A549 treated with ZK216348 at 1 μM for 4 hours (cell line): Measurements from ENCODE around the gene EMC10. TPM values are rescaled to one million over a fixed set of nuclear protein-coding genes. Genes with fewer than 3 reads are reported as not detected.

ENCODE experiments used
- total RNA-seq: library from RNA; stranded (reverse); fragments of 200-300 nt; extraction: Qiagen RNA extraction; gene quantifications from 5 replicates; pipeline ENCODE4 v1.2.3, GENCODE V29; 2022; ENCODE audit warnings: low read depth

The EMC10 gene
- total RNA-seq, result 79.6 to 159 TPM (median 151 TPM) in 5 replicates

GRCh38 chr19:50476224-50476906 is at the start of gene EMC10, which contains the start of gene GARIN5A:
Gene EMC10 (plus strand): TSS chr19:50476507. CDS start chr19:50476545, 38 bp downstream.
Gene GARIN5A (minus strand): TSS chr19:50476848. CDS start chr19:50476388, 460 bp downstream.

GRCh38 chr19:50432221-50433028 is 43.9 kb upstream of the EMC10 start, which contains the start of gene MYBPC2:
Gene MYBPC2 (plus strand): TSS chr19:50432892. CDS start chr19:50432954, 62 bp downstream.

GRCh38 chr19:50511069-50511822 is 34.9 kb downstream of the EMC10 start, which contains the start of gene JOSD2:
Gene JOSD2 (minus strand): TSS chr19:50511191. CDS start chr19:50510431, 760 bp downstream.

GRCh38 chr19:50513746-50514345 is 37.5 kb downstream of the EMC10 start, which contains the start of gene ASPDH:
Gene ASPDH (minus strand): TSS chr19:50513913. CDS start chr19:50513823, 90 bp downstream.

Other genes with a start within 250 kb of the EMC10 start
- 0.78 to 1.7 TPM (median 1.5 TPM) in 5 replicates for gene KCNC3, start 147.1 kb upstream of the EMC10 start, total RNA-seq
- gene NAPSA, start 110.9 kb upstream of the EMC10 start, total RNA-seq, result 0.48 to 1.6 TPM (median 1.2 TPM) in 5 replicates
- 55.3 to 88.6 TPM (median 84.3 TPM) in 5 replicates for gene NR1H2, start 100.0 kb upstream of the EMC10 start, total RNA-seq
- 42.6 to 91.4 TPM (median 81.7 TPM) in 5 replicates for gene POLD1, start 92.2 kb upstream of the EMC10 start, total RNA-seq
- gene SPIB, start 57.6 kb upstream of the EMC10 start, total RNA-seq, result 0.16 to 0.80 TPM (median 0.32 TPM) in 4 of 5 replicates, not detected in the other
- not detected in 5 replicates for gene MYBPC2, start 43.6 kb upstream of the EMC10 start, total RNA-seq
- gene GARIN5A, start 341 bp downstream of the EMC10 start, total RNA-seq, result 1.7 to 3.0 TPM (median 2.1 TPM) in 5 replicates
- 43.9 to 92.5 TPM (median 82.2 TPM) in 5 replicates for gene JOSD2, start 34.7 kb downstream of the EMC10 start, total RNA-seq
- not detected in 5 replicates for gene ASPDH, start 37.4 kb downstream of the EMC10 start, total RNA-seq
- gene LRRC4B, start 91.9 kb downstream of the EMC10 start, total RNA-seq, result 0.38 to 0.68 TPM (median 0.58 TPM) in 5 replicates
- 0.39 to 0.93 TPM (median 0.66 TPM) in 5 replicates for gene SYT3, start 163.4 kb downstream of the EMC10 start, total RNA-seq
- gene C19orf81, start 172.9 kb downstream of the EMC10 start, total RNA-seq, result 3.9 to 12.5 TPM (median 10.5 TPM) in 5 replicates
- gene SHANK1, start 243.3 kb downstream of the EMC10 start, total RNA-seq, result 0.06 to 0.95 TPM (median 0.19 TPM) in 5 replicates
- 5.1 to 11.7 TPM (median 9.1 TPM) in 5 replicates for gene CLEC11A, start 246.9 kb downstream of the EMC10 start, total RNA-seq